Spleen (tissue), 7 donors: ENCODE data around the gene FGD6.

Experiments used
- POLR2A ChIP-seq, 3 donors: fragments of 450-650 bp; IDR thresholded peaks; one replicate each; pipeline ENCODE4 v1.5.1; 2017; ENCODE audit warnings: antibody characterized with exemption in 3 of 3, mild to moderate bottlenecking in 1 of 3
- POLR2AphosphoS5 ChIP-seq, 3 donors: sonication (generic); formaldehyde crosslinking; IDR thresholded peaks; one replicate each; pipeline ENCODE4 v1.5.1; 2017; ENCODE audit warnings: antibody characterized with exemption in 3 of 3
- TF ChIP-seq, protein P1 (sequence below), 11 experiments: fragments of 200-600 bp in 7 of 11; fragments of 450-650 bp in 4 of 11; sonication (generic) in 4 of 11; IDR thresholded peaks in 8 of 11; conservative IDR thresholded peaks in 3 of 11; 1 replicate in 7 of 11; 2 replicates in 4 of 11; pipeline versions ENCODE4 v1.4.0 to v1.8.0; 2016 to 2021; ENCODE audit warnings: antibody characterized with exemption in 11 of 11, inconsistent platforms in 4 of 11, mild to moderate bottlenecking in 1 of 11
- donor health status: DM: no; HTN: no; CAD: no; lungs with moderate emphysema.
- donor health status: DM: no; HTN: no; CAD: no.
- donor health status: DM: no; HTN: no; CAD: no.

DNA sequence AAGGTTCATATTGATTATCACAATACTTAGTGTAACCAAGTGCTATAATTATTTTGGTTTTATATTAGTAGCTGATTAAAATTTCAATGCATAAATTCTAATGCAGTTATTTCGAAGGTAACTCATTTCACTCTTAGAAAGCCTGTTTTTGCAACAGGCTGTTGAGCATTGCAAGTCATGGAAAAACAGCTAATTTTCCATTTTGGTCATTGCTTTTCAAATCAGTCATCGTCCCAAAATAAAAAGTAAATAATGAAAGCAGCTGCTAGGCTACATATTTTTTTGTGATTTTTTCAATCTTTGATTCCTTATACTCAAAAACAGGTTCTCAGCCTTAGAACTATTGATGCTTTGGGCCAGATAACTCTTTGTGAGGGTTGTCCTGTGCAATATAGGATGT lies 23.3 kb upstream of the FGD6 start:
- TF ChIP-seq, protein P1, sequence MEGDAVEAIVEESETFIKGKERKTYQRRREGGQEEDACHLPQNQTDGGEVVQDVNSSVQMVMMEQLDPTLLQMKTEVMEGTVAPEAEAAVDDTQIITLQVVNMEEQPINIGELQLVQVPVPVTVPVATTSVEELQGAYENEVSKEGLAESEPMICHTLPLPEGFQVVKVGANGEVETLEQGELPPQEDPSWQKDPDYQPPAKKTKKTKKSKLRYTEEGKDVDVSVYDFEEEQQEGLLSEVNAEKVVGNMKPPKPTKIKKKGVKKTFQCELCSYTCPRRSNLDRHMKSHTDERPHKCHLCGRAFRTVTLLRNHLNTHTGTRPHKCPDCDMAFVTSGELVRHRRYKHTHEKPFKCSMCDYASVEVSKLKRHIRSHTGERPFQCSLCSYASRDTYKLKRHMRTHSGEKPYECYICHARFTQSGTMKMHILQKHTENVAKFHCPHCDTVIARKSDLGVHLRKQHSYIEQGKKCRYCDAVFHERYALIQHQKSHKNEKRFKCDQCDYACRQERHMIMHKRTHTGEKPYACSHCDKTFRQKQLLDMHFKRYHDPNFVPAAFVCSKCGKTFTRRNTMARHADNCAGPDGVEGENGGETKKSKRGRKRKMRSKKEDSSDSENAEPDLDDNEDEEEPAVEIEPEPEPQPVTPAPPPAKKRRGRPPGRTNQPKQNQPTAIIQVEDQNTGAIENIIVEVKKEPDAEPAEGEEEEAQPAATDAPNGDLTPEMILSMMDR (IDR thresholded peaks at IDR 0.05 in 8 of 11, conservative IDR thresholded peaks at IDR 0.05 in 3 of 11): no peak
- TF ChIP-seq POLR2A (IDR thresholded peaks at IDR 0.05): no peak
- TF ChIP-seq POLR2AphosphoS5 (IDR thresholded peaks at IDR 0.05): no peak
